ENCODE measurements around the gene CCDC122.

Gene CCDC122

DNA sequence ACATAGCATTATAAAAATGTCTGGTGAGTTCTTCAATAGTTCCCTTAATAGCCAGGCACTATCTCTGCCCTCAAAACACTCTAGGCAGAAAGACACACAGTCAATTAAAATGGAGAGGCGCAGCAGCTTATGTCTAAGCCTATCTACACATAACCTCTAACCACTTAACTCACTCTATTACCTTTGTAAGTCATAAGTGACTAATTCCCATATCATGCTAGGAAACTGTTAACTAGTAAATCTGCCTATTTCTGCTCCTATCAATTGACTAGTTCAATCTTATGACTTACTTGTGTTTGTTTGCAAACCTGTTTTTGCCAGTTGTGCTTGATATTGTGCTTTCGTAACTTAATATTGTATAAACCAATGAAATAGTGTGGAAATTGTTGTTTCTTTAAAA is 3.2 kb downstream of the CCDC122 start:
- H3K9ac ChIP-seq (ENCODE audit: low read length), result no peak overlapping the region
- H4K20me1 ChIP-seq (ENCODE audit: insufficient read depth, low read length), result no peaks in the 10 kb centered on the region
- no peaks in the 10 kb centered on the region for H3K9me2 ChIP-seq (ENCODE audit: low read depth, low read length)
- peaks cover 6% of the 10 kb centered on the region; the same call in 1 of the 2 replicates for H3F3A ChIP-seq (ENCODE audit: insufficient read depth, low read length)
- H3K79me2 ChIP-seq (ENCODE audit: insufficient read depth, low read length), result no peaks in the 10 kb centered on the region
- no peak for TF ChIP-seq EZH2 (IDR thresholded peaks at IDR 0.05; ENCODE audit: borderline replicate concordance, low read length)
- TF ChIP-seq, protein P1, sequence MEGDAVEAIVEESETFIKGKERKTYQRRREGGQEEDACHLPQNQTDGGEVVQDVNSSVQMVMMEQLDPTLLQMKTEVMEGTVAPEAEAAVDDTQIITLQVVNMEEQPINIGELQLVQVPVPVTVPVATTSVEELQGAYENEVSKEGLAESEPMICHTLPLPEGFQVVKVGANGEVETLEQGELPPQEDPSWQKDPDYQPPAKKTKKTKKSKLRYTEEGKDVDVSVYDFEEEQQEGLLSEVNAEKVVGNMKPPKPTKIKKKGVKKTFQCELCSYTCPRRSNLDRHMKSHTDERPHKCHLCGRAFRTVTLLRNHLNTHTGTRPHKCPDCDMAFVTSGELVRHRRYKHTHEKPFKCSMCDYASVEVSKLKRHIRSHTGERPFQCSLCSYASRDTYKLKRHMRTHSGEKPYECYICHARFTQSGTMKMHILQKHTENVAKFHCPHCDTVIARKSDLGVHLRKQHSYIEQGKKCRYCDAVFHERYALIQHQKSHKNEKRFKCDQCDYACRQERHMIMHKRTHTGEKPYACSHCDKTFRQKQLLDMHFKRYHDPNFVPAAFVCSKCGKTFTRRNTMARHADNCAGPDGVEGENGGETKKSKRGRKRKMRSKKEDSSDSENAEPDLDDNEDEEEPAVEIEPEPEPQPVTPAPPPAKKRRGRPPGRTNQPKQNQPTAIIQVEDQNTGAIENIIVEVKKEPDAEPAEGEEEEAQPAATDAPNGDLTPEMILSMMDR (IDR thresholded peaks at IDR 0.05; ENCODE audit: low read length), result no peak
- no peaks in the 10 kb centered on the region for H3K27me3 ChIP-seq (ENCODE audit: insufficient read depth, low read length)
- no peak overlapping the region for H2AFZ ChIP-seq (ENCODE audit: low read length)
- H3K4me1 ChIP-seq (ENCODE audit: insufficient read depth, low read length, severe bottlenecking), result peaks cover 34% of the 10 kb centered on the region
- peak overlapping the region; percentile 40 for H3K27ac ChIP-seq (ENCODE audit: low read depth, low read length, poor library complexity, severe bottlenecking)
- H3K4me3 ChIP-seq (ENCODE audit: low read depth, low read length, poor library complexity, severe bottlenecking), result no peak overlapping the region
- no peak overlapping the region for H3K4me2 ChIP-seq (ENCODE audit: low read length)
- no peaks in the 10 kb centered on the region for H3K36me3 ChIP-seq (ENCODE audit: insufficient read depth, low read length)
- H3K9me3 ChIP-seq (ENCODE audit: low read length), result no peaks in the 10 kb centered on the region

DNA sequence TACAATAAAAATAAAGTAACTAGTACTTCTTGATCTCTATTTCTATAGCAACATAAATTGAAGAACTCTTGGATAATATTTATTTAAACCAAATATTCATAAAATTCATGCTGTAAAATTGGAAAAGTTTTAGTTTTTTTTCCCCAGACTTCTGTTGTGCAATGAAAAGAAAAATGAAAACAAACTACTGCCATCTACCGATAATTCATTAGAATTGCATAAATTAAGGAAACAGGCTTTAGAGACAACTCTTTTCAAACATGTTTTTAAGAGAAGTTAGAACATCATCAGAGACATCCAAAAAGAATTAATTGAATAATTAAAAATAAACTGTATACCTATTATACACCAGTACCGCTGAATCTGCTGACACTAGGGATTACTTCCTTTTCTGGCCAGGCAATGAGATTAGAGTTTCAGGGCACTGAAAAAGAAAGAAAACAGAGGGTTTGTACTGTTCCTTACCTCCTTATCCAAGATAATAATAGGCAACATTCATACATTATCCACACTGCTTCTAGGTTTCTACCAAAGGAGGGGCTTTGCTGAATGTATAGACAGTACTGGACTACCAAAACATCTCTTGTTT is 4.9 kb downstream of the CCDC122 start:
- Histone ChIP-seq H3K9me2 (ENCODE audit: low read depth, low read length) (no peaks in the 10 kb centered on the region), H3K27me3 (ENCODE audit: insufficient read depth, low read length) (no peaks in the 10 kb centered on the region), H2AFZ (ENCODE audit: low read length) (no peak overlapping the region), H3K9ac (ENCODE audit: low read length) (no peak overlapping the region), H3K9me3 (ENCODE audit: low read length) (no peaks in the 10 kb centered on the region), H3K36me3 (ENCODE audit: insufficient read depth, low read length) (no peaks in the 10 kb centered on the region), H3K4me2 (ENCODE audit: low read length) (no peak overlapping the region), H3F3A (ENCODE audit: insufficient read depth, low read length) (peaks cover 6% of the 10 kb centered on the region; the same call in 1 of the 2 replicates), H3K4me1 (ENCODE audit: insufficient read depth, low read length, severe bottlenecking) (peaks cover 22% of the 10 kb centered on the region), H3K79me2 (ENCODE audit: insufficient read depth, low read length) (no peaks in the 10 kb centered on the region), H3K27ac (ENCODE audit: low read depth, low read length, poor library complexity, severe bottlenecking) (peak overlapping the region; percentile 40), H3K4me3 (ENCODE audit: low read depth, low read length, poor library complexity, severe bottlenecking) (no peak overlapping the region), H4K20me1 (ENCODE audit: insufficient read depth, low read length) (no peaks in the 10 kb centered on the region)
- TF ChIP-seq, protein P1 (IDR thresholded peaks at IDR 0.05; ENCODE audit: low read length), result peak; percentile 59
- TF ChIP-seq EZH2 (IDR thresholded peaks at IDR 0.05; ENCODE audit: borderline replicate concordance, low read length), result no peak

DNA sequence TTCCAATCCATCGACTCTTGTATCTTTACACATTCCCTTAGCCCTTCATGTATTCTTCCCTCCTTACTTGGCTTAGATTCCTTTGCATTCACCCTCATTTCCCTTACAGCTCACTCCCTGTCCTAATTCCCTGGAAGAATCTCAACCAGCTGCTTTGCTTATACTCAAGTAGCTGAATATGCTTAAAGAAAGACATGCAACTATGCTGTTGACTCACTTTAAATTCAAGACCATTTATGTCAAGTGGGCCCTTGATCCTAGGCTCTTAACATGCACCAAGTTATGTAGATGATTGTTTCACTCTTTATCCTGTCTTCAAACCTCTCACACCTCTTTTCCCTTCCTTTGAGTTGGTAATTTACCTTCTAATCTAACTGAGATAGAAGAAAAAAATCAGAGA is 7.4 kb downstream of the CCDC122 start:
- H4K20me1 ChIP-seq (ENCODE audit: insufficient read depth, low read length), result no peaks in the 10 kb centered on the region
- TF ChIP-seq EZH2 (IDR thresholded peaks at IDR 0.05; ENCODE audit: borderline replicate concordance, low read length), result no peak
- TF ChIP-seq, protein P1 (IDR thresholded peaks at IDR 0.05; ENCODE audit: low read length), result no peak

More for the DNA sequence above, 7.4 kb downstream of the CCDC122 start:
- Histone ChIP-seq H3K4me3 (ENCODE audit: low read depth, low read length, poor library complexity, severe bottlenecking) (no peak overlapping the region), H3K79me2 (ENCODE audit: insufficient read depth, low read length) (no peaks in the 10 kb centered on the region), H3F3A (ENCODE audit: insufficient read depth, low read length) (0 out of 2 replicates have a peak, but pooled peaks cover under 1% of the 10 kb centered on the region), H3K4me2 (ENCODE audit: low read length) (no peak overlapping the region), H3K27me3 (ENCODE audit: insufficient read depth, low read length) (no peaks in the 10 kb centered on the region), H3K4me1 (ENCODE audit: insufficient read depth, low read length, severe bottlenecking) (peaks cover 5% of the 10 kb centered on the region), H3K9ac (ENCODE audit: low read length) (no peak overlapping the region), H3K36me3 (ENCODE audit: insufficient read depth, low read length) (no peaks in the 10 kb centered on the region), H3K27ac (ENCODE audit: low read depth, low read length, poor library complexity, severe bottlenecking) (no peak overlapping the region), H2AFZ (ENCODE audit: low read length) (no peak overlapping the region), H3K9me3 (ENCODE audit: low read length) (no peaks in the 10 kb centered on the region), H3K9me2 (ENCODE audit: low read depth, low read length) (no peaks in the 10 kb centered on the region)

Data from OCI-LY1 (cell line).